NOMO-1 treated with dmso at 0.1 percent for 144 hours (cell line): ENCODE measurements around the gene RPRD1B.
"Not testable (repeated sequence)": the region's sequence is repeated elsewhere in the genome, so short reads cannot be mapped to it uniquely, and the experiment has no call there.

Experiments
- DNase-seq: peaks from one replicate; lab custom pipeline; 2025; ENCODE audit not compliant: unreplicated experiment; lab: John Stamatoyannopoulos, UW

The RPRD1B gene

DNA sequence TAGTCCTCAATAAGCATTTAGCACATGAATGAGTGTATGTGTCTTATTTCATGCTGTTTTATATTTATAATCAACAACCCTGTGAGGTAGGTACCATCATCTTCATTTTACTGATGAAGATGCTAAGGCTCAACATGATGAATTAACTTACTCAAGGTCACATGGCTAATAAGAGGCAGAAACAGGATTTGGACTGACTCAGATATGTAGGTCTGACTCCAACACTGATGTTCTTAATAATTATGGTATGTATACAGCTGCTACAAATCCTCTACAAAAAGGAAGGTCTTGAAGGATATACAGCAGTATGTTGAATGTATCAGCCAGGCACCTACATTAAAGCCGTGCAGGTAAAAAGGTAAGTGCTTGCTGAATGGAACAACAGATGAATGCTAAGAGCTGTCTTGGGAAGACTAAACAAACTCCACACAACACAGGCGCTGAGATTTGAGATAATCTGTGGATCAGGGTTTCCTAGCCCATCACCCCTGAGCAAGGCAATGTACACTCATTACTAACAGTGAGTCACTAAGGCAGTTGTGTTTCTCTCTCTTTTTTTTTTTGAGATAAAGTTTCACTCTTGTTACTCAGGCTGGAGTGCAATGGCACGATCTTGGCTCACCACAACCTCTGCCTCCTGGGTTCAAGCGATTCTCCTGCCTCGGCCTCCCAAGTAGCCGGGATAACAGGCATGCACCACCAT, 32.2 kb upstream of the RPRD1B start:
- no peak for DNase-seq

DNA sequence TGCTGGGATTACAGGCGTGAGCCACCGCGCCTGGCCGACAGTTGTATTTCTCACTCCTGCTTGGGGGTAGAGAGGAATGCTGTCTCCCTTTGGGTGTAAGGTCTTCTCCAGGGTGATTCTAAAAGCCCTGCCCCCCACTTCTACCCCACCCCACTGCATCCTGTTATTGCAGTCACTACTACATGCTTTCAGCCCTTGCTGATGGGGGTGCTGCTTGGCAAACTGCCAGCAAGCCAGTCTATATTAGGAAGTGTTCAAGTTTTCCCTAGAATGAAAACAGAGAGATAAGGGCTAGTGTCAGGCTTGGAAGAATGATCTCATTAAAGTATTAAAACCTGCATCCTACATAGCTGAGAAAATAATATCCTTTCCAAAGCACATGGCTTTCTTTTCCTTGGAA, 31.6 kb upstream of the RPRD1B start:
- no peak for DNase-seq

DNA sequence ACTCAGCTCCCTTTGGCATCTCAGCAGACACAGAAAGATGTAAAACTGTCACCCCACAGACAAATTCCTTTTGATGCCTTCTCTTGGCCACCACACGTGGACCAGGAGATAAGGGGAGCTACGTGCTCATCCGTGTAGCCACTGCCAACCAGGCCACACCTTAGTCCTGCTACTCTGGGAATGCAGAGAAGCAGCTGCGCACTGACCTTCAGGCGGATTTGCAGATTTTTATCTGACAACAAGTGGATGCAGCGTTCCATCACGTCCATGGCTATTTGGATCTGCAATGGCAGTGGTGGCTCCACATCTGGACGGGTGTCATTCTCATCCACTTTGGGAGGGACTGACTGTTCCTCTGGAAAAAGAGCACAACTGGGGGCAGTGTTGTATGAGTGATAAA, 31.1 kb upstream of the RPRD1B start:
- no peak for DNase-seq

DNA sequence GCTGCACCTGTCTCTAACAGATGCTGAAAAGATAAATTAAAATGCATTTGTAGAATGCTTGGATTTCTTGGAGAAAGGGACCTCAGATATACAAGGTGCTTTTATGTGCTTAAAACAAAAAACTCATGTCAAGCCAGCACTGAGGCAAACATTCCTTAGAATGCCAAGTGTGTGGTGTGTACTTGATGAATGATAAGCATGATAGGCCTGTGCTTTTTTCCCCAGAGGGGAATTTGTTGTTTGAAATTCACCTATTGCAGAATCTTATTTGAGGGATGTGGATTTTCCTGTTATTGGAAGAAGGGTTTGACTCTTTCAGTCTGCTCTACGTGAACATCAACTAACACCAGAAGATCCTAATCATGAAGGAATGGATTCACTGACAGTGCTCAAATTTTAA, 29.1 kb upstream of the RPRD1B start:
- DNase-seq, result no peak

DNA sequence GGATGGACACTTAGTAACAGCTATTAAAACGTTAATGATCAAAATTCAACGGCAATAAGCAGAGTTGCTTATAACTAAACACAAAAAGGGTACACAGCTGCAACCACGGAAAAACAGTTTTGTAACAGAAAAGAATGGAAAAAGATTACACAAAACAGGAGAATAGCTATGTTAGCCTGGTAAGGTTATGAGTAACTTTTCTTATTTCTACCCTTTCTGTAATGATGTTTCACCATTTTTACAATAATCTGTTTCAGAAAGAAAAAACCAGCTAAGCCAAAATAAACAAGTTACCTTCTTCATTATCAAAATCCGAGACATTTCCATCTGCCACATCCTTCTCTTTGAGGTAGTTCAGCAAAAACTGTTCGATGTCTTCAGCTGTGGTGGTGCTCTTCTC, 27.6 kb upstream of the RPRD1B start:
- DNase-seq, result no peak

DNA sequence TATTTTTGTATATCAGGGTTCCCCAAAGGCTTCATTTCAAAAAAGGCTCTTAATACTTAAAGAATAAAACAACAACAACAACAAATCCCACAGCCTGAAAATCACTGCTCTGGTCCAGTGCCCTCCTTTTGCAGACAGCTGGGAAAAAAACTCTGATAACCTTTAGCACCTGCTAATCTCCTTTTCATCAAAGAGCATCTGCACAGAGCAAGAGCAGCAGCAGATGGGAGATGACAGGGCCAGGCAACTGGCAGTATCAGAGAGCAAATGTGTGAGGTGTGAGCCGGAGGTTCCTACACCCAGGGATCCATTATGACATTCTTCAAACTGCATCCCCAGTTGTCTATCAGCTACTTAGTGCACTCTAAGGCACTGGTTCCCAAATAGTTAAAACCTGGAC, 26.0 kb upstream of the RPRD1B start:
- DNase-seq, result no peak

DNA sequence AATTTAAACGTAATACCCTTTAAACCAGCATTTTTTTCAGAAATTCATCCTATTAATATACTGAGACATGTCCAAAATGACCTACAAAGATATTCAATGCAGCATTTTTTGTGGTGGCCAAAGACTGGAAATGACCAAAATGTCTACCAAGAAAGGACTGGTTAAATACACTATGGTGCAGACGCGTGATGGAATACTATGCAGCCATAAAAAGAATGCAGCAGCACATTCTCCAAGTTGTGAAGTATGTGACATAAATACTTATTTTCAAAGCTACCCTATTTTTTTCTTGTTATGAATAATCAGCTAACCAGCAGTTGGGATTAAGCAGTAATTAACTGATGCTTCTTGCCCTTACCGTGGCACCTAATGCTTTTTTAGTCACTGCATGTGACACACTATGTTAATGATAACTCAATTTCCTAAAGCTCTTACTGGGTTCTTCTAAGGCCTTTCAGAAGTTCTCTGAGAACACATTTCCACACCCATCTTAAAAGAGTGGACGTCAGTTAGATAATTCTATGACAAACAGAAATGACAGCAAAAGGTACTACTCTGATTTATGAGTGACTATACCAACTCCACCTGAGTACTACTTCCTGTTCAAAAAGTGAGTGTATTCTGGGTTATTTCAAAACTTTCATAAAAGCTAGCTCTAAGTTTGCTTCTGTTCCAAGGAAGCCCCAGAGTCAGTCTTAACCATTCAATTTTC, 25.2 kb upstream of the RPRD1B start:
- no peak for DNase-seq

DNA sequence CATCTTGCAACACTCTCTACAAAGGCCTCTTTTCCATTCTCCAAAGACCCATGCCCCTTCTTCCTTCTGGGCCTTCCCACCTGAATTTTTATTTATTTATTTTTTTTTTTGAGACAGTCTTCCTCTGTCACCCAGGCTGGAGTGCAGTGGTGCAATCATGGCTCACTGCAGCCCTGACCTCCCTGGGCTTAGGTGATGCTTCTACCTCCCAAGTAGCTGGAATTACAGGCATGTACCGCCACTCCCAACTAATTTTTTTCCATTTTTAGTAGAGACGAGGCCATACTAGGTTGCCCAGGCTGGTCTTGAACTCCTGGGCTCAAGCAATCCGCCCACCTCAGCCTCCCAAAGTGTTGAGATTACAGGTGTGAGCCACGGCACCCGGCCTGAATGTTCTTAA, 24.1 kb upstream of the RPRD1B start:
- not testable (repeated sequence) for DNase-seq

DNA sequence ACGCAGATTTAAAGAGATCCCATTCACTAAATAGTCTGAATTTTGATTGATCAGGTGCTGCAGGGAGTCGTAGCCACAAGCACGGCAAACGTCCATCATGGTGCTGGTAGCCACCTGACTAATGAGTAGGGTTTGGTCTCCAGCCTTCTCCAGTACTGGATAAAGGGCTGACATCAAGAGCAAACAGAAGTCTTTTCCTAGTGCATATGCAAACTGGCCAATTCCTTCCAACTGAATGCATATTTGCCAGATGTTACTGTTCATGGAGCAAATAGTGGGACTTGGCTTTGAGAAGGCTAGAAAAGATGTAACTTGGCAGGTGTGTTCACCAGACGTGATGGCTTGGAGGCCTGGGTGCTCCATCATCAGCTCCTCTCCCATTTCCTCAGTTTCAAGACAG, 21.9 kb upstream of the RPRD1B start:
- DNase-seq, result no peak

DNA sequence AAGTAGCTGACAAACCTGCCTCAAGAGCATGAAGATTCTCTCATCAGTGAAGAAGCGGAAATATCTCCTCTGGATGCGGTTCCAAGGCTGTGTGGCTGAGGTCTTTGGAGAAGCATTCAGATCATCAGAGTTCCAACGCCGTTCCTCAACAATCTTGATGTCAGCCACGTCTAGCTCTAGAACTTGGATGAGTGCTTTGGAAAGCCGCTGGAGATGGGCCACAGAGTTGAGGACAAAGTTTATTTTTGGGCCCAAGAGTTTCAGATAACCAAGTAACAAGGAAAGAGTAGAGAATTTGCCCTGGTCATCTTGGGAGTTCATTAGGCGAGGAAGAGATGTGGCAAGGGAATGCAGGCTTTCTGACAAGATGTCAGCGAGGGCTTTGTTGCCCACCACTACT, 21.2 kb upstream of the RPRD1B start:
- no peak for DNase-seq

DNA sequence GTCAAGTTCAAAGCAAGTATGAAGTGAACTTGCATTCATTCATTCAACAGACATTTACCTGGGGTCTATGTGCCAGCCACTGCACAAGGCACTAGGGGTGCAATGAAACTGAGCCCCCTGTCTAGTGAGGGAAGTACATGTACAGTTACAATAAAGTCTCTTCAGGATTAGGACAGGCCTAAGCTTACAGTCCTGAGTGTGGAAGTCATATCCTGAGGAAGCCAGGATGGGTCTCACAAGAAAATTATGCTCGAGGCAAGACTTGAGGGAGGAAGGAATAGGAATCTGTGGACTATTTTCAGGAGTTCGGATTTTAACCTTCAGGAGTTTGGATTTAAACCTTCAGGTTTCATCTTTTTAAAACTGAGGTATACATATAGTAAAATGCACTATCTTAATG, 19.7 kb upstream of the RPRD1B start:
- DNase-seq, result no peak

DNA sequence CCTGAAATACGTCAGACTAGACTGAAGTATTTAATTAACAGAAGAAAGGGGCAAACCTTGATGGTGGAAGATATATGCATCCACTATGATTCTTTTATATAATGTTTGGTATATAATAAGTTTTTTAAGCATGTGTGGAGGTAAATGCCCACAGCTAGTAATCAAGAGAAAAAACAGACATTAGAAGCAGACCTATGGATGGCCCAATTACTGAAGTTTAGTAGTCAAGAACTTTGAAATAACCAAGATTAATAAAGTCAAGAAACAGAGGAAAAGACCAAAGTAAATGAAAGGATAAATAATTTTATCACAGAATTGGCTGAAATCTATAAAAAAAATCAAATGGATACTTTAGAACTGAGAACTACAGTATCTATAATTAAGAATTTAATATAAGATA, 15.6 kb upstream of the RPRD1B start:
- no peak for DNase-seq

DNA sequence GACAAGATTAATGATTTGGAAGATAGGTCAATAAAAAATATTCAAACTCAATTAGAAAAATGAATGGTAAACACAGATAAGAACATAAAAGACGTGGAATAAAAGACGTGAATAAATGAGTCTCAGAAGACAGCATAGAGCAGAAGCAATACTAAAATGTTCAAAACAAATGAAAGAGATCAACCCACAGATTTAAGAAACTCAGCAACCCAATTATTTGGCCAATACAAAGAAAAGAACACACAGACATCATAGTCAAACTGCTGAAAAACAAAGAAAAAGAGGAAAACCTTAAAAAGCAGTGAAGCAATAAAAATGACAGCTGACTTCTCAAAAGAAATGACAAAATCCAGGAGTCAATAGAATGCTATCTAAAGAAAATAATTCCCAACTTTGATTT, 15.2 kb upstream of the RPRD1B start:
- DNase-seq, result no peak

DNA sequence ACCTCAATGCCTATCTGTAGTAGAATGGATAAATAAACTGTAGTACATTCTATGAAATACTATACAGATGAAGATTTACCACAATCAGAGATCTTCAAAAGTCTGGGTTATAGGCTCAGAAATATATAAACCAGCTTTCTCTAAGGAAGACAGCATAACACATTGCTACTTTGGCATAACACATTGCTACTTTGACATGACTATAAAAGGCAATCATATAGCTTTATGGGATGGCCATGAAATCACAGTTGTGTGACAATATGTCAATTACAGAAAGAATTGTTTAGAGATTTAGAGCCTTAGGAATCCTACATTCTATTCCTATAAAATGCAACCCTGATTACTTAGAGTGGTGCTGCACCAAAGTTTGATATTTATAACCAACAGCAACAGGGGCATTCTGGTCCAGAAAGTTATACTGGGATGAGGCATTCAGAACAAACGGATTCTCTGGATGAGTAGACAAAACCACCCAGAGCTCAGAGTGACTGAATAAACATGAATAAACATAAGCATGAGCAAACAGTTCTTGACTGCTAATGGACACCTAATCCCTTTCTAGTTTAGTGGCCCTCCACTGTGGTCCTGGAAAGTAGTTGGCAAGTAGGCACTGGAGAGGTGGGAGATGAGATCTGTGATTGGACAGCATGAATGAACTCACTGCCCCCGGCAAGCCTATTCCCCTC, 12.3 kb upstream of the RPRD1B start:
- no peak for DNase-seq

DNA sequence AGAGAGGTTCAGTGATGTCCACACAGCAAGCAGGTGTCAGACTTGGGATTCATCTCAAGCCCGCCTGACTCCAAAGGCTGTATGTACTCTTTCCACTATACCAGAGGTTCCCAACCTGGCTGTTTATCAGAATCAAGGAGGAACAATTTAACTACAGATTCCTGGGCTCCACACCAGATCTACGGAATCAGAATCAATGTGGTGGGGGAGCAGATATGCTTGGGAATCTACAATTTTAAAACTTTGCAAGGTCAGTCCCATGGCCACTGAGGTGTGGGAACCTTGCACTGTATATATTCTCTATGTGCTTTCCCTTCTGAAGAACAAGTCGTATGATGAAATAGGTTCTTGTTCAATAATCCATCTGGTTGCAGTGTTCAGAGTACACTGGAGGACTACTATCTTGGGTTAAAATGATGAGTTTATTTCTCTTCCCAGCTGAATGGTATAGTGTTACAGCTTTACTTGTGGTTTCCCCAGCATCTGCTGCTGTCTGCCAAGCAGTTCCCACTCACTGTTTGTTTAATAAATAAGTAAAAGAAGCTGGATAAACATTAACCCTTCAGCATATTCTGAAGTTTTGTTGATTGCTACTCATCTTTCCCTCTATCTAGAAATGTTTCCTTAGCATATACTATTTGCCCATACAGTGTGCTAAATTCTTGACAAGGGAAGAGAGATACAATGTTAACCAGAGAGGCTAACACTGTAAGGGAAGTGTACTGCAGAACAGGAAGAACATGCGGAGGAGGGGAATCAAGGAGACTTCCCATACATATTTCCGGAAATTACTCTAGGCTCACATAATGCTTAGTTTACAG, 10.2 kb upstream of the RPRD1B start:
- no peak for DNase-seq

DNA sequence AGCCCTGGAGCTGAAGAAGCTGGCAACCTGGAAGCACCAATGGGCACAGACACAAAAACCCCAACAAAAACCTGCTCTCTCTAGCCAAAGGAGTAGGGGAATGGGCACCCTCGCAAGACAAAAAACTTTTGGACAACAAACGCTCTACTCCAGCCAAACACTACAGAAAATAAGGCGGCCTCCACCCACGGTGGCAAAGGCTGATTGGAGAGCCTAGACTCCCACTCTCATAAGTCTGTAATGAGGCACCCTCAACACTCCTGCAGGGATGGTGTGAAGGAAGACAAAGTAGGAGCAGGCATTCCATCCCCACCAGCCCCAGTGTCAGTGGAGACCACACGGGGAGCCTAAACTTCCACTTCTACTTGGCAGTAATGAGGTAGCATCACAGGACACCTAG, 9.1 kb upstream of the RPRD1B start:
- no peak for DNase-seq

DNA sequence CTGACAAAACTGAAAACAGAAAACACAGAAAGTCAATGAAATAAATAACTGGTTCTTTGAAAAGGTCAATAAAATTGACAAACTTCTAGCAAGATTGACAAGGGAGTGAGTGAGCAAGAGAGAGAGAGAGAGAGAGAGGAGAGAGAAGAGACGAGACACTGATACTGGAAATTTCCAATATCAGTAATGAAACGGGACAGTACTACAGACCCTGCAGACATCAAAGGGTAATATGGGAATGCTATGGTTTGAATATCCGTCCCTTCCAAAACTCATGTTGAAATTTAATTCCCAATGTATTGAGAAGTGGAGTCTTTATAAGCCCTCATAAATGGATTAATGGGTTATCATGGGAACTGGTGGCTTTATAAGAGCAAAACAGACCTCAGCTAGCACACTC, 4.1 kb upstream of the RPRD1B start:
- no peak for DNase-seq

DNA sequence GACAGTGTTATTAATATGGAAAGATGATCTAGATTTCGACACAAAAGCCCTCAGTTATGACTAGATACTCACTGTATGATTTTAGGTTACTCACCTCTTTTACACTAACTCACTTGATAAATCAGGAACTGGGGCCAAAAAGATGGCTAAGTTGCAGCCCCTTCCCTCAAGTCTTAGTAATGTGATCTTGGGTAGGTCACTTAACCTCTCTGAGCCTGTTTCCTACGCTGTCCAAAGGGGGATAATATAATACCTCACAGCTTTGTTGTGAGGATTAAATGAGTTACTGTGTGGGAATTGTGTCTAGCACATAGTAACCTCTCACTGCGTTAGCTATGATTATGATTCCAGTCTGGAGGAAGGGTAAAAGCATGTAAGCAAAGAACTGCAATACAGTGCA, 1.6 kb upstream of the RPRD1B start:
- DNase-seq, result no peak

DNA sequence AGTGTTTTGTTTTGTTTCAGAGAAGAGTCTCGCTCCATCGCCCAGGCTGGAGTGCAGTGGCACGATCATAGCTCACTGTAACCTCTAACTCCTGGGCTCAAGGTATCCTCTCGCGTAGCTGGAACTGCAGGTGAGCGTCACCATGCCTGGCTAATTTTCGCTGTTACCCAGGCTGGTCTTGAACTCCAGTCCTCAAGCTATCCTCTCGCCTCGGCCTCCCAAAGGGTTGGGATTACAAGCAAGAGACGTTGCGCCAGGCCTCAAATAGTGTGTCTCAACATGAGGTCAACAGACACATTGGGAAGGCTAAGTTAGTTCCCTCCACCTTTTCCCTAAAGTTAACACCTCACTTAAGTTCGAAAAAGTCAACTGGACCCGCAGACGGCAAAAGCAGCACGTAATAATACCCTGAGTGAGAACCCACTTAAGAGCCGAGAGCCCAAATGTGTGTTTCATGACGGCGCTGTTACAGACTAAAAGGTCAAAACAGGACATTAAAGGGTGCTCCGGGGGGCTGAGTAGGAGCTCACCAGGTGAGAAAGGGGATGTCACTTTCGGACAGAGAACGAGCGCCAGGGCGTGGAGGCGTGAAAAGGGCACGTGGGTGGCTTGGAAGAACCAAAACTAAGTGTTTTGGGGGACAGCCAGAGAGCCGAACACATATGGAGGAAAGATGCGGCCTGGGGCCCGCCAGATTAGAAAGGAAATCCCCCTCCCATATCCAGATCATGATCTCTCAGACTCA, 789 bp upstream of the RPRD1B start:
- peak; percentile 62 for DNase-seq

DNA sequence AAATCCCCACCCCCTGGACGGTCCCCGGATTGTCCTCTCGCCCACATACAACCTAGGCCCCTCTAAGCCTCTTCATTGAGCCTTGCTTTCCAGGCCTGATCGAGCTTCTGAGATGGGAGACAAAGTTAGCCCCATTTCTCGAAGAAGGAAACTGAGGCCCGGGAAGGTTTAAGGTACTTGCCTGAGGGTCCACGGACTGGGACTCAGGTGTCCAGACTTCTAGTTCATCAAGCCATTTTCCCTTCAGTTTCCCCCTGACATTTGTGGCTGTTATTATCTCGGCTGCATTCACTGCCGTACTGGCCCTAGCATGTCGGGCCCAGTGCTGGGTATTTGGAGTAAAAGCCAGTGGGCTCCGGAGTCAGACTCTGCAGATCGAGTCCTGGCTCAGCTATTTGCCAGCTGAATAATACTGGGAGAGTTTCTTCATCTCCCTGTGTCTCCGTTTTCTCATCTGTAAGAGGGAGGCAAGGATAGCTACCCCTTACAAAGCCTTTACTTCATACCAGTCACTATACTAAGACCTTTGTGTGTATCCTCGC, 633 bp downstream of the RPRD1B start:
- DNase-seq, result no peak

DNA sequence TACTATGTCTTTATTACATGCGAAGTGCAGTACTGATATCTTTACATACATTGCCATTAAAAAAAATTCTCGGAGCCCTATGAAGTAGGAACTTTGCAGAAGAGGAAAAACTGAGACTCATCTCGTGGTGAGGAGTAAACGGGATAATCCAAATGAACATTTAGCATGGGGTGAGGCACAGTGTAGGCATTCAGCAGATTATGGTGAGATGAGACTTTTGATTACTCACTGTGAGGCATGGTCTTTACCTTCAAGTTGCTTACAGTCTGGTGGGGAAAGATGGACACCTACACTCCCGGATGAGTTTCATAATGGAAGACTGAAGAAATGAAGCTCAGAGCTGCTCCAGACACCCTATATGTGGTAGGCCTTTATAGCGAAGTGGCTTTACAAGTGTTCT, 1.4 kb downstream of the RPRD1B start:
- no peak for DNase-seq
